Tibial nerve (tissue), 4 donors: ENCODE results near the gene ROBO1. TPM values are rescaled to one million over a fixed set of nuclear protein-coding genes. Genes with fewer than 3 reads are reported as not detected.
A peak's percentile ranks its signal among the peaks of the same experiment; 100 is the strongest.

Source experiments
- DNase-seq, 2 donors: peaks; one replicate each; pipeline ENCODE4 v3.0.0-alpha.2; 2019; ENCODE audit warnings: low spot score in 2 of 2
- H3K27ac ChIP-seq, 4 donors: fragments of 200-600 bp; sonication (generic) in 3 of 4; one replicate each; pipeline ENCODE4 v1.5.1; 2017 to 2019; ENCODE audit warnings: mild to moderate bottlenecking in 1 of 4
- H3K27me3 ChIP-seq, 2 donors: fragments of 200-600 bp; sonication (generic) in 1 of 2; one replicate each; pipeline versions ENCODE4 v1.5.1 to v1.6.0; 2017 to 2019
- H3K36me3 ChIP-seq, 3 donors: fragments of 200-600 bp; sonication (generic); one replicate each; pipeline ENCODE4 v1.5.1; 2018 to 2019
- H3K4me1 ChIP-seq, 4 donors: fragments of 200-600 bp; sonication (generic) in 3 of 4; one replicate each; pipeline ENCODE4 v1.5.1; 2017 to 2019
- H3K4me3 ChIP-seq, 4 donors: fragments of 200-600 bp; sonication (generic) in 3 of 4; one replicate each; pipeline ENCODE4 v1.5.1; 2017 to 2019; ENCODE audit warnings: mild to moderate bottlenecking in 1 of 4, moderate library complexity in 1 of 4
- H3K9me3 ChIP-seq, 4 donors: fragments of 200-600 bp; sonication (generic) in 3 of 4; one replicate each; pipeline ENCODE4 v1.5.1; 2017 to 2019
- EP300 ChIP-seq, 2 donors: sonication (generic); formaldehyde crosslinking; IDR thresholded peaks; one replicate each; pipeline ENCODE4 v1.6.1; 2017; ENCODE audit warnings: antibody characterized with exemption in 2 of 2, mild to moderate bottlenecking in 1 of 2
- POLR2A ChIP-seq, 2 donors: fragments of 450-650 bp; IDR thresholded peaks; one replicate each; pipeline ENCODE4 v1.6.1; 2017; ENCODE audit warnings: antibody characterized with exemption in 2 of 2, mild to moderate bottlenecking in 2 of 2, moderate library complexity in 2 of 2
- WGBS, 2 donors: methylation state at CpG; one replicate each; pipeline ENCODE4 v1.1.5; 2018; 5-methylcytosine and 5-hydroxymethylcytosine counted together
- total RNA-seq, 4 donors: library from RNA; depleted of rRNA; stranded (reverse); fragments of >200 nt; gene quantifications; one replicate each; pipeline ENCODE4 v1.1.0, GENCODE V29; 2016
- TF ChIP-seq, protein P1 (sequence below), 5 experiments: fragments of 200-600 bp in 3 of 5; fragments of 450-650 bp in 2 of 5; sonication (generic) in 3 of 5; IDR thresholded peaks; one replicate each; pipeline ENCODE4 v1.5.1; 2016 to 2019; ENCODE audit warnings: antibody characterized with exemption in 5 of 5, mild to moderate bottlenecking in 3 of 5, moderate library complexity in 2 of 5

The ROBO1 gene
- total RNA-seq, 4 donors from 2014 or later, result 12.6 to 27.8 (median 23.1) TPM

DNA sequence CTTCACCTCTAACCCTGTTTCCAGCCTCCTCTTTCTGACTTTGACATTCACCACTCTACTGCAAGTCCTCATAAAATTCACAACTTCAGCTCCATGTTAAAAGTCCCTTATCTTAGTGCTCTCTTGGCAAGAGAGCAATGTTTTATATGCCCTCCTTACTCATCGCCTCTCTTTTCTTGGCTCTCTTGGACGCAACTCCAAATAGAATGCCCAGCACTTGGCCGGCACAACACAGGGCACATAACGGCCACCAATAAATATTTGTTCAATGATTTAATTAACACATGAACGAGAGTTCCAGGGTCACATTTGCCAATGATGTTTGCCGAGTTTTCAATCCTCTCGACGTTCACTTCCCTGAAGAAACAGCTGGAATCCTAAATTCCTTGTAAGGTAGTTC, 401.4 kb downstream of the ROBO1 start:
- 69 to 70% methylated on average over 8 of the region's 8 CpGs for WGBS, 2 donors
- H3K27ac ChIP-seq, result no peak overlapping the region
- H3K4me3 ChIP-seq, result no peak overlapping the region
- TF ChIP-seq, protein P1, sequence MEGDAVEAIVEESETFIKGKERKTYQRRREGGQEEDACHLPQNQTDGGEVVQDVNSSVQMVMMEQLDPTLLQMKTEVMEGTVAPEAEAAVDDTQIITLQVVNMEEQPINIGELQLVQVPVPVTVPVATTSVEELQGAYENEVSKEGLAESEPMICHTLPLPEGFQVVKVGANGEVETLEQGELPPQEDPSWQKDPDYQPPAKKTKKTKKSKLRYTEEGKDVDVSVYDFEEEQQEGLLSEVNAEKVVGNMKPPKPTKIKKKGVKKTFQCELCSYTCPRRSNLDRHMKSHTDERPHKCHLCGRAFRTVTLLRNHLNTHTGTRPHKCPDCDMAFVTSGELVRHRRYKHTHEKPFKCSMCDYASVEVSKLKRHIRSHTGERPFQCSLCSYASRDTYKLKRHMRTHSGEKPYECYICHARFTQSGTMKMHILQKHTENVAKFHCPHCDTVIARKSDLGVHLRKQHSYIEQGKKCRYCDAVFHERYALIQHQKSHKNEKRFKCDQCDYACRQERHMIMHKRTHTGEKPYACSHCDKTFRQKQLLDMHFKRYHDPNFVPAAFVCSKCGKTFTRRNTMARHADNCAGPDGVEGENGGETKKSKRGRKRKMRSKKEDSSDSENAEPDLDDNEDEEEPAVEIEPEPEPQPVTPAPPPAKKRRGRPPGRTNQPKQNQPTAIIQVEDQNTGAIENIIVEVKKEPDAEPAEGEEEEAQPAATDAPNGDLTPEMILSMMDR (IDR thresholded peaks at IDR 0.05), result no peak
- TF ChIP-seq EP300 (IDR thresholded peaks at IDR 0.05) (no peak), POLR2A (IDR thresholded peaks at IDR 0.05) (no peak)
- no peaks in the 10 kb centered on the region for H3K27me3 ChIP-seq
- no peaks in the 10 kb centered on the region for H3K36me3 ChIP-seq
- H3K4me1 ChIP-seq, result no peaks in the 10 kb centered on the region
- DNase-seq, result no peak
- H3K9me3 ChIP-seq, result no peaks in the 10 kb centered on the region

DNA sequence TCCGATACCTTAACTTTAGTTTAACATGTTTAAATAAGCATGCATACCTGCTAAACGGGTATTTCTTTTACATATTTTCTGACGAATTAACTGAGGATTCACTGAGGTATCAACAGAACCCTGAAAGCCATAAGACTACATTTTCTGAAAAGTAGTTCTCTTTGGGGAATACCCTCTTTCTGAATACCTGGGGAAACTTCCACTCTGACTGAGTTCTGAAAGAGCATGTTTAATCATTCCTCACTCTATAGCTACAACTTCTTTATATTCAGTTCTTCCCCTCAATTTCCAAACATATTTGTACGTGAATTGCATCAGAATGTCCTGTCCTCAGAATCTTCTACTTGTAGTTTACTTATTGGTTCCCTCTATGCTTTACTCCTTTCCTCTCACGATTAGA, 403.0 kb downstream of the ROBO1 start:
- TF ChIP-seq, protein P1 (IDR thresholded peaks at IDR 0.05), result no peak
- TF ChIP-seq EP300 (IDR thresholded peaks at IDR 0.05) (no peak), POLR2A (IDR thresholded peaks at IDR 0.05) (no peak)
- Histone ChIP-seq H3K4me1 (no peaks in the 10 kb centered on the region), H3K27ac (no peak overlapping the region), H3K9me3 (no peaks in the 10 kb centered on the region), H3K4me3 (no peak overlapping the region), H3K36me3 (no peaks in the 10 kb centered on the region), H3K27me3 (no peaks in the 10 kb centered on the region)
- no peak for DNase-seq
- 90 to 92% methylated on average over 5 of the region's 5 CpGs for WGBS, 2 donors

DNA sequence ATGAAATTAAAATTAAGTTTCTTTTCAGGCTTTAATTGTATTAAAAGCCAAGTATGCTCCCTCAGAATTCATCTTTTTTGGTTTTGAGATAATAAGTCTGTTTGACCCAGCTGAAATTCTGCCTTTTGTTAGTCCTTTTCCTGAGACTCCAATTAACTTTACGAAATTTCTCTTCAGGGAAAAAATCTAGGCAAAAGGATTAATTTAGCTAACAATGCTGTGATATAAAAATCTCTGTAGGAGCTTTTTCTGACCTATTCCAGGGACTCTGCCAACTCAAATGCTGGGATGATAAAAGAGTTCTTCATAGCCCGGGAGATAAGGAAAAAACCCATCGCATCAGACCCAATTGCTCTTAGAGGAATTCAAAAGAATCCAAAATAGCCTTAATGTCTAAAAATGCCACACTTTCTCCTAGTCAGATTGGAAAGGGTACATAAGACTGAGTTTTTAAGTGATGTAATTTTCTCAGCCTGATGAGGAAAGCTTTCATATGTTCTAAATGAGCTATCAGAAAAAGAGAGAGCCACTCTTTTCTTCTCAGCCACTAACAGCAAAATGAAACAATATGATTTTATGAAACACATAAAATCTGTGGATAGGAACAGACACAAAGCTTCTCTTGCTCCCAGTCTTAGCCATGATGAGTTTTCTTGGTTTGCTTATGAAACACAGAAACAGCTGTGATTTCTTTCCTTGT, 405.1 kb downstream of the ROBO1 start:
- H3K4me1 ChIP-seq, result no peaks in the 10 kb centered on the region

DNA sequence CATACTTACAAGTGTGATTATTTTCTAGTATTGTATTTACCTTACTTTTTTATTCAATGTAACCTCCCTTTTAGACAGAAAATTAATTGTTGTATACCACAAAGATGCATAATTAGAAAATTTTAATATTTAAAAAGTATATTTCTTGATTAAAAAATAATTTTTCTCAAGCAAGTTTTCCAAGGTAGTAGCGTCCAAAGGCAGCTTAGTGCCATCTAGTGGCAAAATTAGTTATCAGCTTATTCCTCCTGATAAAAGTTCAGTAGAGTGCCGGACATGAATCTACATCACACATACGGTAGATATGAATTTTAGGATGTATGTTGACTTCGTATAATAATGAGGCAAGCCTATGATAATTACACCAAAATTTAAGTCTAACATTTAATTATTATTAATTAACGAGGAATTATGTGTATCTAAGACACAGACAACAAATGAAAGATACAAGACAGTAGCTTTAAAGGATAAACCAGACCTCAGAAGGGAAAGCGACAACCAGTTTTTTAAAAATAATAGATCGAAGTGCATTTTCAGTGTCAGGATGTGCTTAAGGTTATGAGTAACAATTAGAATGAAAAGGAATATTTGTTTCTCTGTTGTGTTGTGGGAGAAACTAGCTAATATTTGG, 405.9 kb downstream of the ROBO1 start:
- Histone ChIP-seq H3K36me3 (no peaks in the 10 kb centered on the region), H3K27me3 (no peaks in the 10 kb centered on the region), H3K4me1 (no peaks in the 10 kb centered on the region), H3K4me3 (no peak overlapping the region), H3K27ac (no peak overlapping the region), H3K9me3 (no peaks in the 10 kb centered on the region)
- DNase-seq, result no peak
- TF ChIP-seq EP300 (IDR thresholded peaks at IDR 0.05), result no peak
- TF ChIP-seq, protein P1 (IDR thresholded peaks at IDR 0.05), result peak in 3 of 5 experiments; percentile 50 to 74 (median 59)
- no peak for TF ChIP-seq POLR2A (IDR thresholded peaks at IDR 0.05)
- 21 to 22% methylated on average over 7 of the region's 7 CpGs for WGBS, 2 donors

More for the DNA sequence above, 405.1 kb downstream of the ROBO1 start:
- TF ChIP-seq POLR2A (IDR thresholded peaks at IDR 0.05), result no peak
- TF ChIP-seq EP300 (IDR thresholded peaks at IDR 0.05), result no peak
- TF ChIP-seq, protein P1 (IDR thresholded peaks at IDR 0.05), result no peak
- Histone ChIP-seq H3K27me3 (no peaks in the 10 kb centered on the region), H3K27ac (no peak overlapping the region), H3K9me3 (no peaks in the 10 kb centered on the region), H3K36me3 (no peaks in the 10 kb centered on the region), H3K4me3 (no peak overlapping the region)
- 21 to 26% methylated on average over 3 of the region's 3 CpGs for WGBS, 2 donors
- DNase-seq, result no peak

DNA sequence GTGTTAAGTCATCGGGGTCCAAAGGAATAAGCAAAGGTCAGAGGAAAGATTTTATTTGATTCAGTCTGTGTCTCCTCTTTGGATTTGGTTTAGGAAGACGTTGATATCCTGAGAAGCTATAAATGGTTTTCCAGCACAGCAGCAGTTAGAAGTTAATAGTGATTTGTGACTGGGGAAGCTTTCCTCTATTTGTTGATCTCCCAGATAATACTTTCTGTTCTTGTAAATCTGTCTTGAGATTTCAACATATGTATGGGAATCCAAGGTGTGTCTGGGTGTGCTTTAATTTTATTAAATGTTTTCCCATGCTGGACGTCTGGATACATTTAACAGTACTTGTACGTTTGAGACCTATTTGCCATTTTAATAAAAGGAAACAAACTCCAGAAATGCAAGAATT, 409.5 kb downstream of the ROBO1 start:
- WGBS, 2 donors, result 62 to 73% methylated on average over 4 of the region's 4 CpGs
- DNase-seq, result no peak
- TF ChIP-seq EP300 (IDR thresholded peaks at IDR 0.05) (no peak), POLR2A (IDR thresholded peaks at IDR 0.05) (no peak)
- TF ChIP-seq, protein P1 (IDR thresholded peaks at IDR 0.05), result no peak
- no peak overlapping the region for H3K27ac ChIP-seq
- H3K9me3 ChIP-seq, result no peaks in the 10 kb centered on the region
- no peaks in the 10 kb centered on the region for H3K36me3 ChIP-seq
- H3K27me3 ChIP-seq, result no peaks in the 10 kb centered on the region
- H3K4me3 ChIP-seq, result no peak overlapping the region
- no peaks in the 10 kb centered on the region for H3K4me1 ChIP-seq
